Activated T-cell treated with anti-CD3 and anti-CD28 coated beads, Interleukin-2, amount 50 U/mL, for 24 hours (primary cell): ENCODE data around the gene CCR5.

Experiments
- DNase-seq: peaks from one replicate; pipeline ENCODE4 v3.0.0-alpha.2; 2020
- H3K27ac Mint-ChIP-seq: 2 replicates; pipeline ENCODE4 v1.8.0; 2020; ENCODE audit warnings: mild to moderate bottlenecking, mixed read lengths
- H3K27me3 Mint-ChIP-seq: 2 replicates; pipeline ENCODE4 v1.8.0; 2020; ENCODE audit warnings: mixed read lengths
- H3K36me3 Mint-ChIP-seq: 2 replicates; pipeline ENCODE4 v1.8.0; 2020; ENCODE audit warnings: low read depth, mixed read lengths
- H3K4me1 Mint-ChIP-seq: 2 replicates; pipeline ENCODE4 v1.8.0; 2020; ENCODE audit warnings: low read depth, mixed read lengths
- H3K4me3 Mint-ChIP-seq: 2 replicates; pipeline ENCODE4 v1.8.0; 2020; ENCODE audit warnings: mild to moderate bottlenecking, moderate library complexity, mixed read lengths
- H3K9me3 Mint-ChIP-seq: 2 replicates; pipeline ENCODE4 v1.8.0; 2020; ENCODE audit warnings: mixed read lengths

The CCR5 gene

DNA sequence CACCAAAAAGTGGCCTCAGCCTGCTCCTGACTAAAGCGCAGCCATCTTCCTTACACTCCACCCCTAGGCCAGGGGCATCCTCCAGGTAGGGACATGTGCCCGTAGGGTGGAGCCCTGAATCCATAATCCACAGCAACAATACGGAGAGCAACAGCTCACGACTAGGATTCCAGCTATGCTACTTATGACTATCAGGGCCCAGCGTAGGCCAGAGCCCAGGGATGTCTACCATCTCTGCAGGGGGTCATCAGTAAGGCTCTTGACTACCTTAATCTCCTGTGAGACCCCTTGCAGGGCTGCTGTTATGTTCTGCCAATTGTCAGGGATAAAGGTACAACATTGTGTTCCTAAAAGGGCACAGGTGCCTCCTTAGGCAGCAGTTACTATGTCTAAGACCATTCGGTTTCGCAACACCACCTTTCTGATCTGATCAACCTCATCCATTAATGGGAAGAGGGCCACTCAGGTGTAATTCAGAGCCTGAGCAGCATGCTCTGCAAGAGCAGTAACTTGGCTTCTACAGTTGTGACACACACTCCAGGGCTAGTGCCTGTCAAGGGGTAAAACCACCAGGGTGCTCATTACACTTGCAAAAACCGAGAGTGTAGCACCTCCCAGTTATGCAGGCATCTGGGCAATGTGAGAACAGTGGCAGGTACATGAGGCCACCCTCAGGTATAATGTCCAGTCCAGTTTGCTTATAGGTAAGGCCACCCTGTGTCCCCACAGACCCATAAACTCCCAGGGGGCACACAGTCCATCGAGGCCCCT is 47.3 kb downstream of the CCR5 start:
- H3K36me3 Mint-ChIP-seq, result no peaks in the 10 kb centered on the region
- DNase-seq, result no peak
- H3K4me3 Mint-ChIP-seq, result no peak overlapping the region
- H3K27me3 Mint-ChIP-seq, result no peaks in the 10 kb centered on the region
- no peaks in the 10 kb centered on the region for H3K9me3 Mint-ChIP-seq
- peaks cover 13% of the 10 kb centered on the region for H3K4me1 Mint-ChIP-seq
- no peak overlapping the region for H3K27ac Mint-ChIP-seq

DNA sequence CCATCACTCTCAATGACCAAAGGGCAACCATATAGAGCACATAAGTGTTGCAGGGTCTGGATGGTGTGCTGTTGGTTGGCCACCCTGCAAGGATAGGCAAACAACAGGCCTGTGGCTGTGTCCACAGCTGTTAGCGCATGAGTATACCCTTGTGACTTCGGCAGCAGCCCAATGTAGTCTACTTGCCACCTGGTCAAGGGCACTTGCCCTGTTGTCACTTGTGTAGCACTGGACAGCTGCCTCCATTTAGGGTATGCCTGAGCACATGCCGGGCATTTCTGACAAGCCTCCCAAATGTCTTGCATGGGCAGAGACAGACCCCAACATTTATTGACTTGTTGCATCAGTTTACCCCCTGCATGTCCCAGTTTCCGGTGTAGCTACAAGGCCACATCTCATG is 49.1 kb downstream of the CCR5 start:
- no peak for DNase-seq
- H3K4me3 Mint-ChIP-seq, result no peak overlapping the region
- no peaks in the 10 kb centered on the region for H3K9me3 Mint-ChIP-seq
- no peaks in the 10 kb centered on the region for H3K27me3 Mint-ChIP-seq
- no peaks in the 10 kb centered on the region for H3K36me3 Mint-ChIP-seq
- H3K27ac Mint-ChIP-seq, result no peak overlapping the region
- H3K4me1 Mint-ChIP-seq, result peaks cover 13% of the 10 kb centered on the region

DNA sequence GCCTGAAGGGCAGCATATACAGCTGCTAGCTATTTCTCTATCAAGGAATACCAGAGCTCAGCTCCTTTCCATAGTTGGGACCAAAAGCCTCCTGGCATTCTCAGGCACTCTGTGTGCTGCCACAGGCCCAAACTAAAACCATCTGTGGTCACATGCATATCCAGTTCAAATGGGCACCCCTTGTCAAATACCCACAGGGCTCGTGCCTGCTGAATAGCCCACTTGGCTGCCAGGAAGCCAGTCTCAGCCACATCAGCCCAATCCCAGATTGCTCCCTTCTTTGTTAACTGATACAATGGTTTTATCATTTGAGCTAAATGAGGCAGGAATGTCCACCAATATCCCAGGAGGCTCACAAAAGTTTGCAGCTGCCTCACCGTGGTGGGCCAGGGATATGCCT is 50.2 kb downstream of the CCR5 start:
- Mint-ChIP-seq H3K36me3 (no peaks in the 10 kb centered on the region), H3K4me1 (peaks cover 11% of the 10 kb centered on the region), H3K9me3 (no peaks in the 10 kb centered on the region), H3K27me3 (no peaks in the 10 kb centered on the region), H3K27ac (no peak overlapping the region), H3K4me3 (no peak overlapping the region)
- DNase-seq, result no peak

DNA sequence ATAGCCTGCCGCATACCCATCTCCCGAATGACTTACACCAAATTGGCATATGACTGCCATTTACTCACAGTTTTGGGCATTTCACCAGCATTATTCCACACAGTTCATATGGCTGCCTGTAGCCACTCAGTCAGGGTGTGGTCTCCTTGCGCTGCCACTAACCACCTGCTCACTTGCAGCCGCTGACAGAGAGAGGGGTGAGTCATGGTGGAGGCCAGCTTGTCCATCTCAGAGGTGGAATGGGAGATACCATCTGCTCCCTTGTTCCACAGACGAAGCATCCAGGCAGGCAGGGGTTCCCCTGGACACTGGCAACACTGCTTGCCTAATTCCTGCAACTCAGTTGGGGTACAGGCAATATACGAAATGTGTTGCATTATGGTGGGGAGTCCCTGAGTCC is 51.9 kb downstream of the CCR5 start:
- H3K27me3 Mint-ChIP-seq, result no peaks in the 10 kb centered on the region
- H3K27ac Mint-ChIP-seq, result no peak overlapping the region
- DNase-seq, result no peak
- H3K4me3 Mint-ChIP-seq, result no peak overlapping the region
- no peaks in the 10 kb centered on the region for H3K36me3 Mint-ChIP-seq
- H3K4me1 Mint-ChIP-seq, result peaks cover 5% of the 10 kb centered on the region
- no peaks in the 10 kb centered on the region for H3K9me3 Mint-ChIP-seq

DNA sequence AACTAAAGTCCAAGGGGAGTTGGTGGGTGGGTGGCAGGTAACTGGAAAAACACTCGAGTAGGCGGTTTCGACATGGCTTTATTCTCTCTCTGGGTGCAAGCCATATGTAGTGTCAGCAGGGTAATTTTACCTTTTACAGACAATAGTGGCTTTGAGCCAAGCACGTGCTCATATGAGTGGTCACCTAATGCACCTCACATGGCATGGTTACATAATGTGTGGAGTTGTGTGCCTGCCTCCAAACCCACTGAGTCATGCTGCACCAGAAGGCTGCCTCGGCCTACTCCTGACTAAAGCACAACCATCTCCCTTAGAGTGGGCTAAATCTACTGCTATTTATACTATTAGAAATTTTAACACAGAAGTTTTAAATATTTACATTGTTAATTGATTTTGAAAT is 52.8 kb downstream of the CCR5 start:
- peaks cover 5% of the 10 kb centered on the region for H3K4me1 Mint-ChIP-seq
- H3K4me3 Mint-ChIP-seq, result no peak overlapping the region
- H3K9me3 Mint-ChIP-seq, result no peaks in the 10 kb centered on the region
- H3K27me3 Mint-ChIP-seq, result no peaks in the 10 kb centered on the region
- H3K36me3 Mint-ChIP-seq, result no peaks in the 10 kb centered on the region
- no peak overlapping the region for H3K27ac Mint-ChIP-seq
- DNase-seq, result no peak
